ENCODE results near the gene SRRM3. TPM values are rescaled to one million over a fixed set of nuclear protein-coding genes. Genes with fewer than 3 reads are reported as not detected.

Gene SRRM3
- total and polyA plus RNA-seq, 3 donors from 2014 or later, result 7.8 to 8.4 (median 8.3) TPM

- no peaks in the 10 kb centered on the region for H3K36me3 ChIP-seq (ENCODE audit: low read depth, missing control alignments)
- no peak for TF ChIP-seq CTCF (IDR thresholded peaks at IDR 0.05)
- TF ChIP-seq POLR2A (IDR thresholded peaks at IDR 0.05), result no peak
- no peaks in the 10 kb centered on the region for H3K9me3 ChIP-seq
- intact Hi-C loops (cut with DNase I; ENCODE audit: low total_unique reads), result no loop called here
- H3K27me3 ChIP-seq, result no peaks in the 10 kb centered on the region
- H3K4me3 ChIP-seq, result no peak overlapping the region
- no peak for DNase-seq
- 72 to 76% methylated on average over 8 of the region's 8 CpGs for WGBS, 2 donors
- H3K27ac ChIP-seq, result peak overlapping the region; percentile 96 to 99
- H3K4me1 ChIP-seq, result peaks cover 22% of the 10 kb centered on the region
These were observed 91.8 kb downstream of the SRRM3 start for GRCh38 chr7:76293407-76293901.

DNA sequence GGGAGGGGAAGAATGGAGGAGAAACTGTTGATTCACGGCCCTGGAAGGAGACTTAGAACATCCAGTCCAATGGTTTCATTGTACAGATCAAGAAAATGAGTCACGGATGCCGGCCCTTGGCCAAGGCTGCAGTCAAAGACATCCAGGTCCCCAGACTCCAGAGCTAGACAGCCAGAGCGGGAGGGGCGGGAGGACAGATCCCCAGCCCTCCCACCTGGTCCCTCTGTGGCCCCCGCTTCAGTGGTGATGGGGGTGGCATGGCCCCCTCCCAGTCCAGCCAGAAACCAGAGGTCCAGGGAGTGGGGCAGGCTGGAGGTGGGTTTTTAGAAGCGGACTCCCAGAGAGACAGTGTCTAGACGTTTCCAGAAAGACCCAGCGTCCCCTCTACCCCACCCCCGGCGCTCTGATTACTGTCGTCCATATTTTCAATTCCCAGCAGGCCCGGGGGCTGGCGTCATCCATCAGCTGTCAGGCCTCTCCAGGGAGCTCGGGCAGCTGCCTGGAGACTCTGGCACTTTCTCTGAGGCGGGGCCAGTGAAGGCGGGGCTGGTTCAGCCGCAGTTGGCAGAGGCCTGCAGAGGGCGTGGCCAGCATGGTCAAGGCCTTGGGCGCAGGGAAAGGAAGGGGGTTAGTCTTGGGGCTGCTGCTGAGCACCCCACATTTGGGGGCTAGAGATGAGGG, 92.8 kb downstream of the SRRM3 start:
- Histone ChIP-seq H3K36me3 (ENCODE audit: low read depth, missing control alignments) (no peaks in the 10 kb centered on the region), H3K4me1 (peaks cover 22% of the 10 kb centered on the region), H3K9me3 (no peaks in the 10 kb centered on the region), H3K27me3 (no peaks in the 10 kb centered on the region), H3K4me3 (no peak overlapping the region), H3K27ac (peak overlapping the region; percentile 96 to 99)
- peak; percentile 47 for TF ChIP-seq POLR2A (IDR thresholded peaks at IDR 0.05)
- no peak for TF ChIP-seq CTCF (IDR thresholded peaks at IDR 0.05)
- 47 to 52% methylated on average over 9 to 20 of the region's 20 CpGs for WGBS, 2 donors
- intact Hi-C loops (cut with DNase I; ENCODE audit: low total_unique reads), result no loop called here
- peak; percentile 96 for DNase-seq

DNA sequence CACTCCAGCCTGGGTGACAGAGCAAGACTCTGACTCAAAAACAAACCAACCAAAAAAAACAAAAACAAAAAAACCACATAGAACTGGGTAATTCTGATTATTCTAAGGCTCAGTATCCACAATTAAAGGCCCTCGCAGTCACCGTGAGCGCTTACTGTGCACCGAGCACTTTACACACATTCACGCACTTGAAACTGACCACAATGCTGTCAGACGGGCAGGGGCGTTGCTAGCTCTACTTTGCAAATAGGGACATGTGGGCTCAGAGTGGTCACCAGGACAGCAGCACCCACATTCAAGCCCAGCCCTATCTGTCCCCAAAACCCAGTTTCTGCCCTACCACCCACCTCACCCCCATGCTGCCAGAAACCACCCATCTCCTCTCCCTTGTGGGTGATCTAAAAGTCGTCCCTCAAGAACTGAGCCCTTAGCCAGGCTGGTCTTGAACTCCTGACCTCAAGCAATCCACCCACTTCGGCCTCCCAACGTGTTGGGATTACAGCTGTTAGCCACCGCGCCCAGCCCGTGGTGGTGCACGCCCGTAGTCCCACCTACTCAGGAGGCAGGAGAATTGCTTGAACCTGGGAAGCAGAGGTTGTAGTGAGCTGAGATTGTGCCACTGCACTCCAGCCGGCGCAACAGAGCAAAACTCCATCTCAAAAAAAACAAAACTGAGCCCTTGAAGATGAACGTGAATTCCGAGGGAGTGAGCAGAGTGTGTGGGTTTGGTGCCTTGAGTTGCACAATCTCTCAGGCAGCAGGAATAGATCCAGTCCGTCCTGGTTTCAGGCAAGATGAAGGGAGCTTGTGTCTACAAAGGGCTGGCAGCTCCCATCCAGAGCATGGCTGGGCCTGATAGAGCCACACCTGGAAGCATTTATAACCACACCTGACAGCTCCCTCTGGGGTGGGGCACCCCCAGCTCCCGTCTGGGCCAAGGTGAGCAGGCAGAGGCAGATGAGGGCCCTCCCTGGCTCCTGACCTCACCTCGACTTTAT, 95.3 kb downstream of the SRRM3 start:
- 62 to 72% methylated on average over 17 to 21 of the region's 22 CpGs for WGBS, 2 donors
- no peak for TF ChIP-seq CTCF (IDR thresholded peaks at IDR 0.05)
- TF ChIP-seq POLR2A (IDR thresholded peaks at IDR 0.05), result no peak
- intact Hi-C loops (cut with DNase I; ENCODE audit: low total_unique reads), result no loop called here
- no peak overlapping the region for H3K4me3 ChIP-seq
- no peaks in the 10 kb centered on the region for H3K27me3 ChIP-seq
- no peak for DNase-seq
- H3K4me1 ChIP-seq, result peaks cover 19% of the 10 kb centered on the region
- no peaks in the 10 kb centered on the region for H3K9me3 ChIP-seq
- H3K27ac ChIP-seq, result peak overlapping the region; percentile 74 to 96
- no peaks in the 10 kb centered on the region for H3K36me3 ChIP-seq (ENCODE audit: low read depth, missing control alignments)

DNA sequence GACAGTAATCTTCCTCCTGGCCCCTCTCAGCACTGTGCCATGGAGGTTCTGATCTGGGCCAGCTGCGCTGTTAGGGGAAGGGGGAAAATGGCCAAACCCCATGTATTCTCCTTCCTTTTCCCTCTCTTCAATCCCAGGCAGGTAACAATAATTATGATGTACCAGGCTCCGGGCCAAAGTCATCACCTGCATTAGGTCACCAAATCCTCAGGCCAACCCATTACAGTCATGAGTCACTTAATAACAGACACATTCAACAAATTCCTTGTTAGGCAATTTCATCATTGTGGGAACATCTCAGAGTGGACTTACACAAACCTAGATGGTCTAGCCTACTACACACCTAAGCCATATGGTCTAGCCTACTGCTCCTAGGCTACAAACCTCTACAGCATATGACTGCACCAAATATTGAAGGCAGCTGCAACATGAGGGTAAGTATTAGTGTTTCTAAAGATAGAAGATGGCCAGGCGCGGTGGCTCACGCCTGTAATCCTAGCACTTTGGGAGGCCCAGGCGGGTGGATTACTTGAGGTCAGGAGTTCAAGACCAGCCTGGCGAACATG, 98.6 kb downstream of the SRRM3 start:
- Histone ChIP-seq H3K4me3 (no peak overlapping the region), H3K4me1 (peaks cover 12% of the 10 kb centered on the region), H3K27me3 (no peaks in the 10 kb centered on the region), H3K36me3 (ENCODE audit: low read depth, missing control alignments) (no peaks in the 10 kb centered on the region), H3K27ac (no peak overlapping the region), H3K9me3 (no peaks in the 10 kb centered on the region)
- no peak for DNase-seq
- intact Hi-C loops (cut with DNase I; ENCODE audit: low total_unique reads), result no loop called here
- 87 to 88% methylated on average over 7 of the region's 7 CpGs for WGBS, 2 donors
- TF ChIP-seq CTCF (IDR thresholded peaks at IDR 0.05) (no peak), POLR2A (IDR thresholded peaks at IDR 0.05) (no peak)
